AG04450 (cell line): ENCODE measurements around the gene OR4D5. TPM values are rescaled to one million over a fixed set of nuclear protein-coding genes. Genes with fewer than 3 reads are reported as not detected.

Experiments
- CTCF ChIA-PET: fragments of 300-600, 350-600 bp; formaldehyde crosslinking; extraction: SDS; loops from one replicate; lab custom pipeline; 2022; ENCODE audit warnings: antibody characterized with exemption, inconsistent platforms; lab: Charles Lee
- POLR2A ChIA-PET: fragments of 350-600 bp; formaldehyde crosslinking; extraction: SDS; loops from one replicate; lab custom pipeline; 2021; ENCODE audit warnings: antibody characterized with exemption, inconsistent platforms; lab: Yijun Ruan, JAX
- DNase-seq: peaks from one replicate; pipeline ENCODE4 v3.0.0-alpha.2; 2011; ENCODE audit warnings: low read depth, low spot score
- H3K27ac ChIP-seq: one replicate; pipeline ENCODE4 v1.5.1; 2012; ENCODE audit warnings: low read depth, low read length, control low read depth
- H3K27me3 ChIP-seq: one replicate; pipeline ENCODE4 v1.6.0; 2012; ENCODE audit warnings: low read length; ENCODE audit not compliant: control insufficient read depth, insufficient read depth
- H3K4me3 ChIP-seq: 2 replicates; pipeline ENCODE4 v1.5.1; 2011; ENCODE audit warnings: mild to moderate bottlenecking, low read depth, low read length, control low read depth
- H3K9me3 ChIP-seq: 2 replicates; pipeline ENCODE4 v1.5.1; 2012; ENCODE audit warnings: low read length; ENCODE audit not compliant: control insufficient read depth, insufficient read depth
- CTCF ChIP-seq: IDR thresholded peaks from 2 replicates; pipeline ENCODE4 v1.5.1; 2011; ENCODE audit warnings: low read depth, low read length, control low read depth, inconsistent platforms
- polyA plus RNA-seq: library from polyadenylated mRNA; depleted of rRNA; stranded (reverse); fragments of >200 nt; gene quantifications from 2 replicates; pipeline ENCODE4 v1.2.3, GENCODE V29; 2011

Gene OR4D5
- polyA plus RNA-seq, 1 experiment, result not detected

GRCh38 chr11:123904932-123905331, 34.5 kb upstream of the OR4D5 start:
- no peak overlapping the region for H3K27ac ChIP-seq
- TF ChIP-seq CTCF, result no peak
- no peak overlapping the region for H3K4me3 ChIP-seq
- no peaks in the 10 kb centered on the region for H3K9me3 ChIP-seq
- POLR2A ChIA-PET, result no interaction called here
- H3K27me3 ChIP-seq, result peaks cover 2% of the 10 kb centered on the region
- DNase-seq, result no peak
- CTCF ChIA-PET, result no interaction called here

- TF ChIP-seq CTCF, result no peak
- peaks cover 2% of the 10 kb centered on the region for H3K27me3 ChIP-seq
- DNase-seq, result no peak
These were observed 33.6 kb upstream of the OR4D5 start for GRCh38 chr11:123905826-123906225.

DNA sequence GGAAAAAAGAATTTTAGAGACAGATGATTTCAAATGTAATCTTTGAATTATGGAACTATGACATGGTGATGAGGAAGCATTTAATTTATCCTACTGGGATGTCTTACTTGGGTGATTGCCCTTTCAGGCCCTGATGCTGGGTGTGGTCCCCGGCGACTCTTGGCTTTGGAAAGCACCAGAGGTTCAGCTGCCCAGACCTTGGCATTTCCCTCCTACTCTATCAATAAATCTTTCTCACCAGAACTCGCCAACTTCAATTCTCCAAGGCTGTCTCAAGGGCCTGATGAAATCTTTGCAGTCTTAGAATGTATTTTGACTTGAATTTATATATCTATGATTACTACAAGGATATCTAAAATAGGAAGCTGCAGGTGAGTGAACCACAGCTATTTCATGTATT, 18.5 kb upstream of the OR4D5 start:
- POLR2A ChIA-PET, result no interaction called here
- DNase-seq, result no peak
- CTCF ChIA-PET, result interaction anchor here (1.0 kb wide), 1 partner anchor 17 kb away, joined by 3 read pairs; no protein-coding TSS in a partner anchor
- no peak for TF ChIP-seq CTCF
- Histone ChIP-seq H3K4me3 (no peak overlapping the region), H3K27me3 (no peaks in the 10 kb centered on the region), H3K27ac (no peak overlapping the region), H3K9me3 (no peaks in the 10 kb centered on the region)

More at GRCh38 chr11:123905826-123906225, 33.6 kb upstream of the OR4D5 start:
- Histone ChIP-seq H3K4me3 (no peak overlapping the region), H3K9me3 (no peaks in the 10 kb centered on the region), H3K27ac (no peak overlapping the region)
- ChIA-PET CTCF (no interaction called here), POLR2A (no interaction called here)

GRCh38 chr11:123924027-123924426, 15.4 kb upstream of the OR4D5 start:
- CTCF ChIA-PET, result no interaction called here

DNA sequence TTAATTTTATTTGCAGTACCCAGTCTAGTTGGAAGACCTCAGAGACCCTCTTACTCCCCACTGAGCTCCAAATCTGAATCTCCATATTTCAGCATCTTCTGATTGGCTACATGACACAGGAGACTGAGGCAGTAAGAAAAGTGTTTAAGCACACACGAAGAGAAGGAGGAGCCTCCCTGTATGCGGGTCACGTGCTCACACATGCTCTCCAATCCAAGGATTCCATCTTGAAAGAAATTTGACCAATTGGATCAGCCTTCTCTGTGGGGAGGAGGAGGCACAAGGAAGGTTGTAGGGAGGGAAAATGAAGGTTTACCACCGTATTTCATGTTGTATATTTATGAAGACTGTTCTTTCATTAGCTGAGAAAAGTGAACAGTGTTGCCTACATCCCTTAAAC, 3.0 kb downstream of the OR4D5 start:
- POLR2A ChIA-PET, result no interaction called here
- Histone ChIP-seq H3K4me3 (no peak overlapping the region), H3K27ac (no peak overlapping the region), H3K27me3 (no peaks in the 10 kb centered on the region), H3K9me3 (peaks cover 4% of the 10 kb centered on the region; the same call in 1 of the 2 replicates)
- TF ChIP-seq CTCF, result no peak
- CTCF ChIA-PET, result no interaction called here
- DNase-seq, result no peak

More at GRCh38 chr11:123924027-123924426, 15.4 kb upstream of the OR4D5 start:
- H3K9me3 ChIP-seq, result no peaks in the 10 kb centered on the region
- no peak for DNase-seq
- H3K27me3 ChIP-seq, result no peaks in the 10 kb centered on the region
- POLR2A ChIA-PET, result no interaction called here
- no peak overlapping the region for H3K4me3 ChIP-seq
- no peak overlapping the region for H3K27ac ChIP-seq
- TF ChIP-seq CTCF, result no peak
